HG02885 (cell line): ENCODE results near the gene RAI1.

ENCODE experiments used
- ATAC-seq: cut with Tn5 transposase; IDR thresholded peaks from one replicate; pipeline ENCODE4 v1.9.1; 2021; ENCODE audit warnings: mild to moderate bottlenecking; ENCODE audit not compliant: unreplicated experiment, poor library complexity

RAI1 gene

DNA sequence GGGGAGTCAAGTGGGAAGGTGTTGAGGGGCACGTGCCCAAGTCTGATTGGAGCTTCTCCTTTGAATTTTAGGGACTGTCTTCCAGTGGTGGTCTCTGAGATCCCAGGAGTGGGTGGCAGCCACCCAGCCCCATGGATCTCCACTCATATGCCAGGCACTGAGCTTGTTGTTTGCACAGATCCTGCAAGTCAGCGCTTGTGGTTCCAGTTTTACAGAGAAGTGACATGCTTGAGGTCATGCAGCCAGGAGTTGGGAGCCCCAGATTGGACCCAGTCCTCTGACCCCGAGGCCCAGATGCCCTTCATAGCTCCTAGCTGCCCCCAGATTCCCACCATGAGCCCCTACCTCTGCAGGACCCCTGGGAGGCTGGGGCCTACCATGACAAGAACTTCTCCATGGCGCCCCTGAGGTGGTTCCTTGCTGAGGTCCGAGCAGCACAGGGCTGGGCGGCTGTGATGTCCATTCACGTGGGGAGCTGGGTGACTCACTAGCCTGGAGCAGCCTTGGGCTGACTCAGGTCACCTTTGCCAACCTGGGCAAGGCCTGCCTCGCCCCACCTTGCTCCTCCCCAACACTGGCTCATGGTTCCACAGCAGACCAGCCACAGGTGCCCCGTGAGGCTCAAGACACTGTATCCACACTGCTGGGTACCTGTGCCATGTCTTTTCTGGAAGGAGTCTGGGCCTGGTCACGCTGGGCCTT is 47.4 kb downstream of the RAI1 start:
- no peak for ATAC-seq

DNA sequence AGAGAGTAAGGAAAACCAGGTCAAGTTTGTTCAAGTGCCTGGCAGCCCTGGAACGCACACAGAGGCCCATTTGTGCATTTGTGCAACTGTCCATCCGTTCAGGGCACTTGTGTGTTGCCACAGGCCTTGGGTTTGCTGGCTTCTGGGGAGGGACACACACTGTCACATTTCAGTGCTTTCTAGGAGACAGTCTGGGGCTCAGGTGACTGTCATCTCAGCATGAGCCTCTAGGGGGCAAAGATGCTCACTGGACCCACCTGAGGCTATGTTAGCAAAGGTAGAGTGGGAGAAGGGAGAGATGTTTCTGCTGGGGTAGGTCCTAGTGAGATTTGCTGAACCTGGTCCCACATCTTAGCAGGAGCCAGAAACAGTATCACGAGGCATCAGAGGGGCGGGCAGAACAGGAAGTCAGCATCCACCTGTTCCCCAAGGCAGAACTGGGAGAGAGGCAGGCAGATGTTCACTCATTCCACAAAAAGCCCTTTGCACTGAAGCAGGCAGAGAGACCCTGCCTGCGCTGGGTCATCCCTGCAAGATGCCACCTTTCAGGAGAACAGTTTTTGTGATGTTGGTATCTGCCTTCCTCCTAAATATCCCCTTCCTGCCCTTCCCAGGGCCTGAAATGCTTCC is 48.5 kb downstream of the RAI1 start:
- peak; percentile 63 for ATAC-seq

DNA sequence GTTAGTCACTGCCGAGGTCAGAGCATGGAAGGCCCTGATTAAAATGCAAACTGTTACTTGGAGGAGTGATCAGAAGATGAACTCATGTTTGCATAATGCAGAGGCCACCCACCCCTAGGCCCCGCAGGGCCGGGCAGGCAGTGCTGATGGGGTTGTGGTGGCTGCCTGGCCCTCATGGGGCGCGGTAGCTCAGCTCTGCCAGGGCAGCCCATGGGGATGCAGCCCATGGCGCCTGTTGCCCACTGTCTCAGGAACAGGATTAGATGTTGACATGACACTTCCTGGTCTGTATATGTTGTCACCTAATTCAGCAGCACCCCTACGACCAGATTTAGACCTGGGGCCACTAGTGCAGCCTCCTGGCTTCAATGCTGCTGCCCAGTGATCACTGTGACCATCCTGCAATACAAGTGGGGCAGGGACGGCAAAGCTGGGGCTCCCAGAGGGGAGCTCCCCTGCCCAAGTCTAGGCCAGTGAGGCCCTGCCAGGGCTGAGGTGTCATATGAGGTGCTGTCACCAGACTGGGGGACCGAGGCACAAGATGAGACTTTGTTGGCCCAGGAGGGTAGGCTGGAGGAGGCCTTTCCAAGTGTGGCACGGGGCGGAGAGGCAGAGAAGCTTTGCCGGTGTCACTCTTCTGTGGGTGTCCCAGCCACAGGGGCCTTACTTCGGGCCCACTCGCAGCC is 49.1 kb downstream of the RAI1 start:
- no peak for ATAC-seq

DNA sequence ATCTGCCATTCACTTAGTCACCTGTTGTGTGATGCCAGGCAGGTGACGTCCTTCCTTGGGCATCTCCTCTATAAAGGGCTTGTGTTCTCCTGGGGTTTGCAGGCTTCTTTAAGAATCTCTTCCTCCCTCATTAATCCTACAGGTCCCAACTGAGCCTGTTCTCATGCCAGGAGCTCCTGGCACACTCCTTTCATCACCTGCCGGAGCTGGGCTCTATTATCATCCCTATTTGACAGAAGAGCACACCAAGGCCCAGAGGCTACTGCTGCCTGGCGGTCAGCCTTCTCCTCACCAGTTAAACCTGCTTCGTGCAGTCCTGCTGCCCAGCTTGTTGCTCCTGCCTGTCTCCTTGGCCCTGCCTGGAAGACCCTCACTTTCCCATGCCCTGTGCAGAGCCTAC is 51.2 kb downstream of the RAI1 start:
- no peak for ATAC-seq

DNA sequence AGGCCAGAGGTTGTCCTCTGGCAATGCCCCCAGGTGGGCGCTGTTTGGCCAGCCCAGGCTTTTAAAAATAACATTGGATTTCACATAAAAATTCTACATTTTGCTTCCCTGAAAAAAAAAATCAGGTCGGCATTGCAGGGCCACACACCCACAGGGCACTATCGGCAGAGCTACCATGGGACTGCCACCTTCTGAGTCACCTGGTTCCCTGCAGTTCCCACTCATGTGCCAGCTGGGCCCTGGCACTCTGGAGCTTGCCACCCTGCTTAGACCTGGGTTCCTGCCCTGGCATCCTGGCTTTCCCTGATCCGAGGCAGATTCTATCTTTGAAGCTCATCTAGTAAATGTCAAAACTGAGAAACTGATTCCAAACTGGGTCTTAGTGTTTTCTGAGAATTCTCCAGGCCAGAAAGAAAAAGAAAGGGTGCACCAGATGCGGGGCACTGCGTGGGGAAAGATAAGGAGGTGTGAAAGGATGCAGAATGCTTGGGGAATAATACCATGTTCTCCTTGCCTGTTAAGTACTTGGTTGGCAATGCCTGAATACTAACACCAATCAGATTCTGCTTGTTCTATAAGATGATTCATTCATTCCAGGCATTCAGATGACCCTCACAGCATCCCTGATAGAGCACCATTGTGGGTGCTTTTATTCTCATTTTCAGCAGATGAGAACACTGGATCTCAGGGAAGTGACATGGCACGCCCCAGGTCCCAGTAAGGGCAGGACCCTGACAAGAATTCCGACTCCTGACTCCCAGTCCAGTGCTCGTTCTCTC is 51.8 kb downstream of the RAI1 start:
- no peak for ATAC-seq

DNA sequence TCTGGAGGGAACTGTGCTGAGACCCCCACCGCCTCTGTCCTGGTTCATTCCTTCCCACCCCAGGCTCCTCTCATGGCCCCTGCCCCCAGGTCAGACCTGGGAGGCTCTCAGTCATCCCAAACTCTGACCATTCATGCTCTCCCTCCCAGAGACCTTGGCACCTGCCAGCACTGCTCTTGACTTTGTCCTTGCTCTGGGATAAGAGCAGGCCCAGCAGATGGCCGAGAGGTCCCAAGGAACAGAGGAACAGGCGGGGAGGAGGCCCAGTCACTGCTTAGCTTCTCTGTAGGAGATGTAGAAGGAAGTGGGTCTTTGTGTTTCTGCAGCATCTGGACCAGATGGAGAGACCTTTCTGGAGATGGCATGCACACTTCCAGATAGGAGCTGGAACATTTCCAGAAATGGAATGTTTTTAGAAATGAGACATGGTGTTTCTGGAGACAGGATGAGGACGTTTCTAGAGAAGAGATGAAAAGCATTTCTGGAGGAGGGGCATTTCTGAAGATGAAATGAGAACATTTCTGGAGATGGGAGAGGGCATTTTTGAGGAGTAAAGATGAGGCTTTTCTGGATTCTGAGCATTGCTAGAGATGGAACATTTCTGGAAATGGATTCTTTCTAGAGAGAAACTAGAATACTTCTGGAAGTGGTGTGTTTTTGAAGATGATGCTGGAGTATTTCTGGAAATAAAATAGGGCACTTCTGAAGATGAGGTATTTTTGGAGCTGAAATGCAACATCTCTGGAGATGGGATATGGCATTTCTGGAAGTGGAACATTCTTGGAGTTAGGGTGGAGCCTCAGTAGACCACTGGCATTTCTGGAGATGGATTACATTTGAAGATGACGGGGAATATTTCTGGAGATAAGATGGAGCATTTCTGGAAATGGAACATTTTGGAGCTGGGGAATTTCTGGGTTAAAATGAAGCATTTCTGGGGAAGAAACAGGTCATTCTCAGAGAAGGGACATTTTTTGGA is 55.2 kb downstream of the RAI1 start:
- ATAC-seq, result no peak

DNA sequence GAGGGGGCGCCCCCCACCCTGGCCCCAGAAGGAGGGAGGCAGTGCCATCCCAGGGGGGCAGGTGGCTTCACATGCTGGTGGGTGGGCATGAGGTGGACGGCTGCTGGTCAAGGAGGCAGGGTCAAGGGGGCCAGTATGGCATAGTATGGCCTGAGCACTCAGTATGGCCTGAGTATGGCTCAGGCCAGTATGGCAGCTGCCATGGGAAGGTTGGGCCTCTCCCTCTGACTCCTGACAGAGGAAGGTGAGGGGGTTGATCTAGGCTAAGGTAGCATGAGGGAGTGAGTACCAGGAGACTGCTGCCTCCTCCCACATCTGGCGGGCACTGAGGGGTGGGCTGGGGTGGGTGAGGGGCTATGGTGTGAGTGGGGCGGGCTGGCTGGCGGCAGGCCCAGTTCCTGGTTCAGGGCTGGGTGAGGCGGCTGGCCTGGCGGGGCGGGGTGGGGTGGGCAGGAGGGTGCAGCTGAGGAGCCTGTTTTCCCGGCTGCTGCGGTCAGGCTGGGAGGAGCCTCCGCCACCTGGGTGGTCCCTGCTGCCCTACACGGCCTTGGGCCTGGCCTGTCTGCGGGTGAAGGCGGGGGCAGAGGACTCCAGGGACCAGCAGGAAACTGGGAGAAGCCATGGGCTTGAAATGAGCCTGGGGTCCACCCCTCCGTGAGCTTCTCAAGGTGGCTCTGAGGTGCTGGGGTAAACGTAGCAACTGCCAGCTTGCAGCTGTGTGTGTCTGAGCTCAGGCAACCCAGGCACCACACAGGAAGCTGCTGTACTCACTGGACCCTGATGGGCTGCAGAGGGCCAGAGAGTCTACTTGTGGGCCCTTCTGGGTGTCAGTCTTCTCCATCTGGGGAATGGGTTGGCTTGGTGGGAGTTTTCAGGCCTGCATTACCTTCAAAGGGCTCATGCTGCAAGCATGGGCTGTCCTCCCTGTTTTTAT is 57.0 kb downstream of the RAI1 start:
- ATAC-seq, result no peak

DNA sequence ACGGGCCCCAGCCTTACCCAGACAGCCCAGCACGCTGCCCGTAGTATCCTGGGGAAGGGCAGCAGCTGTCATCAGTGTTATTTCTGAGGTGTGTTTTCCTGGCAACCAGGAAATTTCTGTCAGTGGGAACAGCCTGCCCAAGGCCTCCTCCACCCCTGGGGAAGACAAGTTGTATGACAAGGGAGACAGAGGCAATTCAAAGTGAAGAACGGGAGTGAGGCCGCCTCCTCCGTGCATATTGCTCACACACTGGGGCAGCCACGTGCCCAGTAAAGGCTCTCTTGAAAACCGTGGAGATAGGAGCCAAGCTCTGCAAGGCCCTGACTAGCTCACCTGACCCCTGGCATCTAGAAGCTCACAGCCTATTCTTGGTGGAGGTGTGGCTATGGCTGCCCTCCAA is 57.6 kb downstream of the RAI1 start:
- ATAC-seq, result no peak

DNA sequence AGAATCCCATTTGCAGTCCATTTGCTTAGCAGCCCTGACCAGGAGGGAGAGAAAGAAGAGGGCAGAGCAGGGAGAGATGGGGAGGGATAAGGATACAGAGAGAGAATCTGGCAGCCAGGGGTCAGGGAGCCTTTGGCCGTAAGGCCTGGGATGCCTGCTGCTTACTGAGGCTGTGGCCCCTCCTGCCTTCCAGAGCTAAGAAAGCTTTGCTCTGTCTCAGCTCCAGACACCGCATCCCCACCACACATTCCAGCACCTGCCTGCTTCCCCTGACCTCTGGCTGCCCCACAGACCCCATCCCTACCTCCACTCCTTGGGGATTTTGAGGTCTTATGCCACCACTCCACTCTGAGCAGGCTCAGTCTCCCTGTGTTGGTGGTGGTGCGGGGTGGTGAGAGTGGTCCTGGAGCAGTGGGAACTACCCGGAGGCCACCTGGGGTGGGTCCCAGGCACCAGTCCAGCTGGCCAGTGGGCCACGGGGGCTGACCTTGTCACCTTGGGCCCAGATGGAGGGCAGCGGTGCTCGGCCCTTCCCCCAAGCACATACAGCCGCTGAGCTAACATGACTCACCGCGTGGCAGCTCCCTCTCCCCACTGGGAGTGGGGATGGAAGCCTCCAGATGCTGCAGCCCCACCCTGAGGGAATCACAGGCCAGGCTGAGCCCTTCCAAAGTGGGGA is 58.3 kb downstream of the RAI1 start:
- no peak for ATAC-seq

DNA sequence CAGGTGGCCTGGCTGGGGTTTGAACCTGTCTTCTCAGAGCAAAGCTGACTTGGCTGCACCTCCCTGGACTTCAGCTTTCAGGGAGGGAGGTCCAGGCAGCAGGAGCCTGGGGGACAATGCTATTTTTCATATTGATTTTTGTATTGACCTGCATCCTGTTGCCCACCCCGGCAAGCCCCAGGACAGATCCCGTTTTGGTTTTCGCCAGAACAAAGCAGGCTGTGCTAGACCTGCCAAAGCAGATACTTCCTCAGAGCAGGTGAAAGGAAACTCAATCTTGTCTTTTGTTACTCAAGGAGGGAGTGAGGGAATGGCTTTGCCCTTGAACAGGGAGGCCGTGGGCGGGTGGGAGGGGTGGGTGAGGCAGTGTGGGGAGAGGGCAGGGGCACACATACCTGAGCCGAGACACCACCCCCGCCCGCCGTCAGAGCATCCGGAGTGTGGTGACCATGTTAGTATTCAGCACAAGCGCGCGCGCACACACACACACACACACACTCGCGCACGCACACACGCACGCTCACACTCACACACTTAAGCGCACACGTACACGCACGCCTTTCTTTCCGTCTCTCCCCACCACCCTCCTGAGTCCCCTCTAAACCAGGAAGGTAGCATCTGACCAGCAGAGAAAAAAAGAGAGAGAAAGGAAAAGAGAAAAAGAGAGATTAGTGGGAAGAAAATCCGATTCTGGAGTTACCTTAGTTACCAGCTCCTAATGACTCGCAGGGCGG is 59.5 kb downstream of the RAI1 start:
- no peak for ATAC-seq

DNA sequence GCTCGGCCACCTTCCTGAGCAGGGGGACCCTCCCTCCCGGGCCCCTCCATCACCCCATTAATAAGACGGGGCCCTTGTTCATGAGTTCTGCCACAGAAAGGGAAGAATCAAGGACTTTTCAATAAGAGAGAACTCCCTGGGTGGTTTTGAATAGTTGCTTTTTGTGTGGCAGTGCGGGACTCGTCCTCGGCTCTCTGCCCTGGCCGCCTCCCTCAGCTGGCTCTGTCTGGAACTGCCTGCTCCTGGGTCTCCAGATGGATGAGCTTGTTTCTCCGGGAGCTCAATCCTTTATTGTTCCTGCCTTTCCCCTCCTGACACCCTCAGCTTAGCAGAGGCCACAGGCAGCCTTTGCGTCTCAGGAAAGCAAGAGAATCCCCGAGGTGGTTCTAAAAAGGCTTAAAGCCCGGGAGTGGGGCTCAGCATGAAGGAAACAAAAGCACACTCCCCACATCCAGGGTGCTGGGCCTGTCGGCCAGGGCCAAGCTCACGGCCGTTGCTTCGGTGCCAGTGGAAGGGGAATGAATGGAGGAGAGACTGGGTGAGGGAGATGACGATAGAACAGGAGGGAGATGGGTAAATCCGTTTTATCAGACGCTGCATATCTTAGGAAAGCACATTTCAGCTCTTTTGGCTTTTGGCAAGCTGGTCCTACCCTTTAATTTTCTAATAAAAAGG is 60.2 kb downstream of the RAI1 start:
- ATAC-seq, result no peak

DNA sequence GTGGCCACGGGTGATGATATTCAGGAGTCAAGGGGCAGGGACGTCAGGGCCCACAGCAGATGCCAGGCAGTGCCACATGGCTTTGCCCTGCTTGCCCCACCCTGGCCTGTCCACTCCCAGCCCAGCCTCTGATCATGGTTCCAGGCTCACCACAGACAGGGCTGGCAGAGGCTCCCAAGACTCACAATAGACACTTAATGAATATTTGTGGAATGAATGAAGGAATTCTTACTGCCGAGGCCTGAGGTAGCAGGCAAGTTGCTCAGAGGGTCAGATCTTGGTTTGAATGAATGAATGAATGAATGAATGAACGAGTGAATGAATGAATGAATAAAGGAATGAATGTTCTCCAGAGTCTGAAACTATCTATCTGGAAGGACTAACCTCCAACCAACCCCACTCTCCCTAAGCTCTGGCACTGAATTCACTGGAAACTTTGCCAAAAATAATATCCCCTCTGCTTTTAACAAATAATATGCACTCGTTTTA is 60.9 kb downstream of the RAI1 start:
- no peak for ATAC-seq

DNA sequence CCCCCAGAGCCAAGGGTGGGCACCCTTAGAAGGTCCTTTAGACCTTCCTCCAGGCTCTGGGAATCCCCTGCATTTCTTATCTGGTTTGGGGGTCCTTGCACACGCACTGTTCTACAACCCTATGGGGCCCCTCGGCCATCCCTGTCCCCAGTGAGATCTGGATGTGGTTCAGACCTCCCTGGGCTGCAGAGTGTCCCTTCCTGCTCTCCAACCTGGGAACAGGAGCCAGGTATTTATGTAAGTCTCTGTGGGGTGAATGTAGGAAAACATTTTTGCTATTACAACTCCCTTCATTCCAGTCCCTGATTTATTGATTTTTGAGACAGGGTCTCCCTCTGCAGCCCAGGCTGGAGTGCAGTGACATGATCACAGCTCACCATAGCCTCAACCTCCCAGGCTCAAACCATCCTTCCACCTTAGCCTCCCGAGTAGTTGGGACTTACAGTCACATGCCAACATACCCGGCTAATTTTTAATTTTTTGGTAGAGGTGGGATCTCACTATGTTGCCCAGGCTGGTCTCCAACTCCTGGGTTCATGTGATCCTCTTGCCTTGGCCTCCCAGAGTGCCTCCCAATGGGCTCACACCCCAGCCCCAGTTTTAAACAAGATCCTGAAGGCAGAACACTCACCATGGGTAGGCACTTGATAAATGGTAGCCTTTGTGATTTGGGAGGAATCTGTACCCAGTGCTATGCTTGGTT is 61.6 kb downstream of the RAI1 start:
- no peak for ATAC-seq

DNA sequence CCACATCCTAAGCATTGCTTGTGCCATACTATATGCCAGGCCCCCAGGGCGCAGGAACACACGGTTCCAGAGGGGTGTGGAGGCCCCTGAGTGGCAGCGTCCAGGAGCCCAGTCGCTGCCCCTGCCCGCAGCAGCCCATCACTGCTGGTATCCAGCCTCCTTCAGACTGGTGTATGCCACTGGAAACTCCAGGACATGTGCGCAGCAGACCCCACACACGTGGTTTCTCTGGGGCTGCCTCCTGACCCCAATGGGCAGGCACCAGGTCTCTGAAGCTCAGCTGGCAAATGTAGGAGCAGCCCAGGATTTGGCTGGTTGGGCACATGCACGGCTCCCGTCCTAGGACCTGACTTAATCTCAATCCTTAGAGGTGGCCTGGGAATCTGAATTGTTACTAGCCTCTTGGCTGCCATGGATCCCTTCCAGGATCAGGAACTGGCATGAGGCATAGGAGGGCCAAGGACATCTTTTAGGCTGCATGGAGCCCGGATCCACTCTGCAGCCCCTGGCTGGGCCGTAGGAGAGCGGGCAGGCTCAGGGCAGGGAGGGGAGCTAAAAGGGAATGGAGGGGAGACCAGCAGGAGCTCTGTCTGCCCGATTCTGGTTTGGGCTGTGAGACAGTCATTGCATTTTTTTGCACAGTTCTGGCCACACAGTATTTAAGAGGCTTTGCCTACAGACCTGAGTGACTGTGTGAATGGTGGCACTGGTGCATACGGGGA is 62.3 kb downstream of the RAI1 start:
- ATAC-seq, result no peak

DNA sequence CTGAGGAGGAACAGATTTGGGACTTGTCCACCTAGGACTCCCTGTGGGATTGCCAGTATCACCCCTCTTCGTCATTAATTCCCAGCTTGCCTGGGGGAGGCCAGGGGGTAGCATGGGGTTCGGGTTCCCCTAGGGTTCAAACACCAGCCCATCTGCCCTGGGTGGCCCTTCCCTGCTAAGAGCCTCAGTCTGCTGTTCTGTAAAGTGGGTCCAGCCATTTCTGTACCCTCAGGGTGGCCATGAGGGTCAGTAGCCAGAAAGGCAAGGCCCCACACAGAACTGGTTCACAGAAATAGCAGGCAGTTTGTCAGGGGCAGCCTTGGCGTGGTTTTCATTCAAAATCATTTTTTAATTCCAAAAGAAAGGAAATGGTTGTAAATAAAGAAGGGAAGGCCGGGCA is 62.9 kb downstream of the RAI1 start:
- no peak for ATAC-seq
